Measurements from ENCODE around the gene CPM. TPM values are rescaled to one million over a fixed set of nuclear protein-coding genes. Genes with fewer than 3 reads are reported as not detected.
A peak's percentile ranks its signal among the peaks of the same experiment; 100 is the strongest.

Gene CPM
- total RNA-seq, 1 donor from 2014 or later, result not detected

DNA sequence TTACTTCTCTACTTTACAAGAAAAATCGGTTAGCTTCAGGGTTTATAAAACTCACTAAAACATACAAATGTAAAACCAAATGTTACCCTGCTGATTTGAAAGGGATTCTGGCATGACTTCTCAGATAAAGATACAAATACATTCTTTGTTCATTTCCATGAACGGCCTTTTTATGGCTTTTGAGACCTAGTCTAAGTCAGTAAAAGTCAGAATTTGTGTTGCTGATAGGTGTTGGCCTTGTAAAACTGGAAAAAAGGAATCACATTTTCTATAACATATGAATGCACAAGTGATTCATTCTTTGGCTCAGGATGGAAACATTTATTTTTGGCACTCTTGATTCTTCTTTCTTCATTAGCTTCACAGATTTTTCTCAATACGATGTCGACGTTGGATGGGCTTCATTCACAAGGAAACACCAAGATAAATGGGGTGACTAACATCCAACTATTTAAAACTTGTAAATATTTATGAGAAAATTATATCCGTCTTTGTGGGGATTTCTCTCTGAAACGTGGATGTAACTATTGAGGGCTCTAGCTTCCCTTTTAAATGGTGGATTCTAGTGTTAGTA is 27.0 kb upstream of the CPM start:
- TF ChIP-seq, protein P1, sequence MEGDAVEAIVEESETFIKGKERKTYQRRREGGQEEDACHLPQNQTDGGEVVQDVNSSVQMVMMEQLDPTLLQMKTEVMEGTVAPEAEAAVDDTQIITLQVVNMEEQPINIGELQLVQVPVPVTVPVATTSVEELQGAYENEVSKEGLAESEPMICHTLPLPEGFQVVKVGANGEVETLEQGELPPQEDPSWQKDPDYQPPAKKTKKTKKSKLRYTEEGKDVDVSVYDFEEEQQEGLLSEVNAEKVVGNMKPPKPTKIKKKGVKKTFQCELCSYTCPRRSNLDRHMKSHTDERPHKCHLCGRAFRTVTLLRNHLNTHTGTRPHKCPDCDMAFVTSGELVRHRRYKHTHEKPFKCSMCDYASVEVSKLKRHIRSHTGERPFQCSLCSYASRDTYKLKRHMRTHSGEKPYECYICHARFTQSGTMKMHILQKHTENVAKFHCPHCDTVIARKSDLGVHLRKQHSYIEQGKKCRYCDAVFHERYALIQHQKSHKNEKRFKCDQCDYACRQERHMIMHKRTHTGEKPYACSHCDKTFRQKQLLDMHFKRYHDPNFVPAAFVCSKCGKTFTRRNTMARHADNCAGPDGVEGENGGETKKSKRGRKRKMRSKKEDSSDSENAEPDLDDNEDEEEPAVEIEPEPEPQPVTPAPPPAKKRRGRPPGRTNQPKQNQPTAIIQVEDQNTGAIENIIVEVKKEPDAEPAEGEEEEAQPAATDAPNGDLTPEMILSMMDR (conservative IDR thresholded peaks at IDR 0.05), result no peak
- peaks cover 3% of the 10 kb centered on the region for H3K9me3 Mint-ChIP-seq

DNA sequence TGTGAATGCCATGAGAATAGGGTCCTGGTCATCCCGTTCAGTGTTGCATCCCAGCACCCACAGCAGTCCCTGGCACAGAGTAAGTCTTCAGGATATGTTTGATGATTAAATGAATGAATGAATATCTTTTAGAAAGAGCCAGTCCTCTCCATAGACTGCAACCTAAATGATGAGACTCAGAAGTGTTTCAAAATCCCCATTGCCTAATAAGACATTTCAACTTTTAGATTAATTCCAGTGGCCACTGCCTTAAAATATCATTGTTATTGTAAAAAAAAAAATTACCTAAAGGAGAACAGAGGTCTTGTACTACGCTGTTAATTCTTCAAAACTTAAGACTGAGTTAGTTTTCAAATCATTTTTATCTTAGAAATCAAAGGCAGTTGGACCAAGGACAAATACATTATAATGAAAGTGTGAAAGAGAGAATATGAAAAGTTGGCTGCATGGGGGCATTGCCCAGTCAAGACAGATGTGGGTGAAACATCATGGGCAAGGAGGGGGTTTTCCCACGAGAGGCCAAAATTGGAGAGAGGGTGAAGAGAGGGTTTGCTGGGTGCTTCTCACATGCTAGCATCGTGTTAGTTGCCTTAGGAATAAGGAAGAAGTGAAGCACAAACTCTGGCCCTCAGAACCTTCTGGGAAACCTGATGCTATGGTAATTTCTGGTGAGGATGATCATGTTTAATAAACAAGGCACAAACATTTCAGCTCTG is 26.3 kb upstream of the CPM start:
- TF ChIP-seq, protein P1 (conservative IDR thresholded peaks at IDR 0.05), result no peak
- H3K27me3 Mint-ChIP-seq (ENCODE audit: low read depth), result no peaks in the 10 kb centered on the region
- no peaks in the 10 kb centered on the region for H3K9me3 Mint-ChIP-seq
- H3K4me3 Mint-ChIP-seq, result no peak overlapping the region
- DNase-seq (ENCODE audit: low read depth, low spot score), result no peak
- no peak overlapping the region for H3K27ac Mint-ChIP-seq (ENCODE audit: unreplicated experiment)
- H3K36me3 Mint-ChIP-seq (ENCODE audit: low read depth), result no peaks in the 10 kb centered on the region
- peaks cover 13% of the 10 kb centered on the region for H3K4me1 Mint-ChIP-seq

More for the DNA sequence above, 27.0 kb upstream of the CPM start:
- Mint-ChIP-seq H3K27me3 (ENCODE audit: low read depth) (no peaks in the 10 kb centered on the region), H3K4me1 (peaks cover 13% of the 10 kb centered on the region), H3K4me3 (no peak overlapping the region), H3K27ac (ENCODE audit: unreplicated experiment) (no peak overlapping the region), H3K36me3 (ENCODE audit: low read depth) (no peaks in the 10 kb centered on the region)
- no peak for DNase-seq (ENCODE audit: low read depth, low spot score)

DNA sequence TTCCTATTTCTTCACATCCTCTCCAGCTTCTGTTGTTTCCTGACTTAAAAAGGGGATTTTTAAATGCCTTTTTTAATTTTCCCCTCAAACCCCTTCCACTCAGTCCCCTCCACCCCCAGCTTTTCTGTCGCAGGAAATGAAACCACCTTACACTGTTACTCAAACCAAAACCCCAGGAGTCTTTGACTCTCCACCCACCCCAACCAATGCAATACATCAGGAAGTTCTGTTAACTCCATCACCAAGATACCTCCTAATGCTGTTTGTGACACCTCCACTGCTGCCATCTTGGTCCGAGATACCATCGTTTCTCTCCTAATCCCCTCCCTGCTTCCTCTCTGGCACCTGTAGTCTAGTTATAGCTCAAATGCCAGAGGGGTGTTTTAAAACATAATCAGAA is 25.4 kb upstream of the CPM start:
- DNase-seq (ENCODE audit: low read depth, low spot score), result no peak

DNA sequence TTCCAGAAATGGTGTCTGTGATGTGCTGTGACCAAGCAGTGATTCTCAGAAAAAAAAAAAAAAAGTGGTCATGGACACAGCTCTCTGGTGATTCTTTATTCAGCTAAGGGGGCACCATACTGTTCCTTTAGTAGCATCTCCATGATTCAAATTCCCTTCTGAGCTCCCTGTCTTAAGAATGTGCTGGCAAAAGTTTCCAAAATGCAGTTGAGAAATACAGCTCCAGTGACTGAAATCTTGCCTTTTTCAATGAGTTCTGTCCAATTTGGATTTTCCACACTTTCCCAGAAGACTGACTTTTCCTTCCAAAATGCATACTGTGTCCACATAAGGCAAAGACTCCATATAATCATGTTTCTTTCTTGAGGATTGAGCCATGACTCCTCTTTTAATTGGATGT is 24.3 kb upstream of the CPM start:
- H3K27me3 Mint-ChIP-seq (ENCODE audit: low read depth), result no peaks in the 10 kb centered on the region
- H3K9me3 Mint-ChIP-seq, result no peaks in the 10 kb centered on the region
- peaks cover 13% of the 10 kb centered on the region for H3K4me1 Mint-ChIP-seq
- no peaks in the 10 kb centered on the region for H3K36me3 Mint-ChIP-seq (ENCODE audit: low read depth)
- TF ChIP-seq, protein P1 (conservative IDR thresholded peaks at IDR 0.05), result no peak
- no peak overlapping the region for H3K4me3 Mint-ChIP-seq
- no peak for DNase-seq (ENCODE audit: low read depth, low spot score)
- H3K27ac Mint-ChIP-seq (ENCODE audit: unreplicated experiment), result no peak overlapping the region

More for the DNA sequence above, 25.4 kb upstream of the CPM start:
- TF ChIP-seq, protein P1 (conservative IDR thresholded peaks at IDR 0.05), result no peak
- Mint-ChIP-seq H3K27me3 (ENCODE audit: low read depth) (no peaks in the 10 kb centered on the region), H3K4me1 (peaks cover 13% of the 10 kb centered on the region), H3K36me3 (ENCODE audit: low read depth) (no peaks in the 10 kb centered on the region), H3K4me3 (no peak overlapping the region), H3K9me3 (no peaks in the 10 kb centered on the region), H3K27ac (ENCODE audit: unreplicated experiment) (peak overlapping the region; percentile 32)

DNA sequence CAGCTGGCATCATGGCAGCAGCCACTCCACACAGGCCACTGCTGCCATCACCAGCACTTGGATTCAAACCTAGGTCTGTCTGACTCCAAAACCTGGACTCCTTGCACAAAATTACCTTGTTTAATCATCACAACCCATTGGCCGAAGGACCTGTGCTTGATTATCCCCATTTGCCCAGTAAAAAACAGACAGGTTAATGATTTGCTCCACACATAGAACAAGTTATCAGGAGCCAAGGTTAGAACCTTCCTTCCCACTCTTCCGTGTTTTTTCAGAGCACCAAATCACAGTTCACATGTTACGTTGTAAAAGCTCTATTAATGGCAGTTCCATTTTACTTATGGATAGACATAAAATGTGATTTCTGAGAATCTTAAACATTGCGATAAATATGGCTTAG is 23.5 kb upstream of the CPM start:
- Mint-ChIP-seq H3K27ac (ENCODE audit: unreplicated experiment) (no peak overlapping the region), H3K27me3 (ENCODE audit: low read depth) (no peaks in the 10 kb centered on the region), H3K9me3 (no peaks in the 10 kb centered on the region), H3K36me3 (ENCODE audit: low read depth) (no peaks in the 10 kb centered on the region), H3K4me3 (no peak overlapping the region), H3K4me1 (peaks cover 13% of the 10 kb centered on the region)
- DNase-seq (ENCODE audit: low read depth, low spot score), result no peak
- TF ChIP-seq, protein P1 (conservative IDR thresholded peaks at IDR 0.05), result no peak

All from neural crest cell (in vitro differentiated cells).